ENCODE data around the gene TRIP13. TPM values are rescaled to one million over a fixed set of nuclear protein-coding genes. Genes with fewer than 3 reads are reported as not detected.

The TRIP13 gene
- total and polyA plus RNA-seq, 2 of the 13 experiments (the other 11 are each of a cell fraction or from before 2014, with no cell fraction given): 13.5 to 33.0 TPM

DNA sequence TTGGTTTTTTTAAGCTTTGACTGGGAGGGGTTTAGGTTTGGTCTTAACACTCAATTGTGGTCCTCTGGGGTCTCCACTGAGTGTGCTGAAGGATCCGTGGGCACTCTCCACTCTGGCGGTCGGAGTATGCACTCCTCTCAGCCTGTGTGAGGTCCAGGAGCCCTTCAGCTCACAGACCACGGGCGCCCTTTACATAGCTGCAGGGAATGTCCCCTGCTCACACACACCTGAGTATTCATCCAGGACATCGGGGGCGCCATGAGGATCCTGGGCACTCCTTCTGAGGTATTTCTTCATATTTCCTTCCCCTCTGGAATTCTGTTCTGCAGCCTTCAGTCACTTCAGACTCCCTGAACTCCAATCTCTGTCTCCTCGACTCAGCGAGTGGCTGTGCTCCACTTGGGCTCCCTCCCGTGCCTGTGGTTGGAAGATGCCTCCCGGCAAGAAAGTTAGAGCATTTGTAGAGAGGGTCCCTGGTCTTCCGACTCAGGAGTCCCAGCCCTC lies 12.5 kb downstream of the TRIP13 start (continued):
- no peak for TF ChIP-seq RAD51 (IDR thresholded peaks at IDR 0.05; ENCODE audit: borderline replicate concordance)
- TF ChIP-seq DBP (CRISPR knock-in tag; IDR thresholded peaks at IDR 0.05; ENCODE audit: not compliant biosample characterization): no peak
- TF ChIP-seq GZF1 (CRISPR knock-in tag; IDR thresholded peaks at IDR 0.05): no peak
- TF ChIP-seq KLF16 (CRISPR knock-in tag; IDR thresholded peaks at IDR 0.05): no peak

DNA sequence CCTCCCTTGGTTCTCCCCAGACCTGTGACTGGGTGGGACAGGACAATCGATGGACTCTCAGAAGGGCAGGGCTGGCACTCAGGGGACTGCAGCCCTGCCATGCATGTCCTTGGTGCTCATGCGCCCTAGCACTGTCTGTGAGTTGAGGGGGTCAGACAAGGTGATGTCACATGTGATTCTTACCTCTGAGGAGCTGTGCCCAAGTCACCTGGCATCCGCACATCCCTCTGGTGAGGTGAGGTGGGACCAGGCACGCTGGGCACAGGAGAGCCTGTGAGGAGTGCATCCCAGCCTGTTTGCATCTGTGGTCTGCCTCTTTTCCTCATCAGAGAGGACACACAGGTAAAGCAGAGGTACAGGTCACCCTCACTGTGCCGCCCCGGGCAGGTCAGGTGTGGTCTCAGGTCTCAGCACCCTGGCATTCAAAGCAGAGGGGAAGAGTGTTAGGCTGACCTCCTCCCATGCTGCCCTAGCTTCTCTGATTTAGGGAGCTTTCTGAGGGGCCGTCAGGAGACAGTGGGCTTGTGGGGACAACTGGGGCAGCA lies 14.8 kb downstream of the TRIP13 start:
- CTCF ChIA-PET (ENCODE audit: low intra/inter-chr PET ratio, low total read pairs): no interaction called here
- no peak overlapping the region for H3K4me3 ChIP-seq (replicated peaks in 1 of 3; ENCODE audit: insufficient read depth in 1 of 3, low read depth in 2 of 3, low read length in 3 of 3)
- DNase-seq (ENCODE audit: low spot score): no peak
- H3K9ac ChIP-seq (ENCODE audit: insufficient read depth, low read depth, low read length): no peak overlapping the region
- WGBS (ENCODE audit: low lambda C conversion rate): 83% methylated on average over 2 of the region's 7 CpGs
- POLR2A ChIA-PET: no interaction called here
- intact Hi-C loops (cut with micrococcal nuclease; ENCODE audit: unreplicated experiment): no loop called here
- TF ChIP-seq FOXM1 (CRISPR knock-in tag; IDR thresholded peaks at IDR 0.05) (no peak), MTF1 (CRISPR knock-in tag; IDR thresholded peaks at IDR 0.05) (no peak), SMAD3 (CRISPR knock-in tag; IDR thresholded peaks at IDR 0.05) (no peak), MIXL1 (CRISPR knock-in tag; IDR thresholded peaks at IDR 0.05) (no peak), ZNF326 (CRISPR knock-in tag; IDR thresholded peaks at IDR 0.05; ENCODE audit: borderline replicate concordance) (no peak), JUNB (CRISPR knock-in tag; IDR thresholded peaks at IDR 0.05; ENCODE audit: borderline replicate concordance) (no peak), JARID2 (CRISPR knock-in tag; IDR thresholded peaks at IDR 0.05; ENCODE audit: insufficient replicate concordance) (no peak), GABPB1 (CRISPR knock-in tag; IDR thresholded peaks at IDR 0.05) (no peak), ZNF136 (CRISPR knock-in tag; IDR thresholded peaks at IDR 0.05; ENCODE audit: low read depth) (no peak), KAT2B (IDR thresholded peaks at IDR 0.05; ENCODE audit: borderline replicate concordance, low read depth, low read length) (no peak), KDM6A (CRISPR knock-in tag; IDR thresholded peaks at IDR 0.05; ENCODE audit: low read depth) (no peak)
- TF ChIP-seq, protein P1, sequence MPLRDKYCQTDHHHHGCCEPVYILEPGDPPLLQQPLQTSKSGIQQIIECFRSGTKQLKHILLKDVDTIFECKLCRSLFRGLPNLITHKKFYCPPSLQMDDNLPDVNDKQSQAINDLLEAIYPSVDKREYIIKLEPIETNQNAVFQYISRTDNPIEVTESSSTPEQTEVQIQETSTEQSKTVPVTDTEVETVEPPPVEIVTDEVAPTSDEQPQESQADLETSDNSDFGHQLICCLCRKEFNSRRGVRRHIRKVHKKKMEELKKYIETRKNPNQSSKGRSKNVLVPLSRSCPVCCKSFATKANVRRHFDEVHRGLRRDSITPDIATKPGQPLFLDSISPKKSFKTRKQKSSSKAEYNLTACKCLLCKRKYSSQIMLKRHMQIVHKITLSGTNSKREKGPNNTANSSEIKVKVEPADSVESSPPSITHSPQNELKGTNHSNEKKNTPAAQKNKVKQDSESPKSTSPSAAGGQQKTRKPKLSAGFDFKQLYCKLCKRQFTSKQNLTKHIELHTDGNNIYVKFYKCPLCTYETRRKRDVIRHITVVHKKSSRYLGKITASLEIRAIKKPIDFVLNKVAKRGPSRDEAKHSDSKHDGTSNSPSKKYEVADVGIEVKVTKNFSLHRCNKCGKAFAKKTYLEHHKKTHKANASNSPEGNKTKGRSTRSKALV (CRISPR knock-in tag; IDR thresholded peaks at IDR 0.05): no peak
- TF ChIP-seq, protein P2, sequence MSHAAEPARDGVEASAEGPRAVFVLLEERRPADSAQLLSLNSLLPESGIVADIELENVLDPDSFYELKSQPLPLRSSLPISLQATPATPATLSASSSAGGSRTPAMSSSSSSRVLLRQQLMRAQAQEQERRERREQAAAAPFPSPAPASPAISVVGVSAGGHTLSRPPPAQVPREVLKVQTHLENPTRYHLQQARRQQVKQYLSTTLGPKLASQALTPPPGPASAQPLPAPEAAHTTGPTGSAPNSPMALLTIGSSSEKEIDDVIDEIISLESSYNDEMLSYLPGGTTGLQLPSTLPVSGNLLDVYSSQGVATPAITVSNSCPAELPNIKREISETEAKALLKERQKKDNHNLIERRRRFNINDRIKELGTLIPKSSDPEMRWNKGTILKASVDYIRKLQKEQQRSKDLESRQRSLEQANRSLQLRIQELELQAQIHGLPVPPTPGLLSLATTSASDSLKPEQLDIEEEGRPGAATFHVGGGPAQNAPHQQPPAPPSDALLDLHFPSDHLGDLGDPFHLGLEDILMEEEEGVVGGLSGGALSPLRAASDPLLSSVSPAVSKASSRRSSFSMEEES (CRISPR knock-in tag; IDR thresholded peaks at IDR 0.05): no peak
- in situ Hi-C loops (cut with HindIII; ENCODE audit: extremely low pct_ligation_motif_present, low pct_unique_long_range_greater_than_20kb): no loop called here
- BruUV-seq (replicated peaks): no TSS peak
- H3K4me2 ChIP-seq (ENCODE audit: low read depth, low read length): no peak overlapping the region
- no peak overlapping the region for H2AFZ ChIP-seq (ENCODE audit: low read length)
- H3K36me3 ChIP-seq (replicated peaks in 1 of 2; ENCODE audit: control insufficient read depth in 1 of 2, insufficient read depth in 2 of 2, low read length in 2 of 2): peaks cover 20 to 70% of the 10 kb centered on the region in 2 experiments
- H3K27me3 ChIP-seq (ENCODE audit: control insufficient read depth in 1 of 2, insufficient read depth in 2 of 2, low read length in 2 of 2): no peaks in the 10 kb centered on the region
- no peak overlapping the region for H3K27ac ChIP-seq (ENCODE audit: extremely low read length, insufficient read depth, low read length)
- FAIRE-seq: no peak
- no peak for ATAC-seq
- no peaks in the 10 kb centered on the region for H3K79me2 ChIP-seq (ENCODE audit: insufficient read depth, low read length)
- H4K20me1 ChIP-seq (ENCODE audit: insufficient read depth, low read length): no peaks in the 10 kb centered on the region
- no peaks in the 10 kb centered on the region for H3K9me3 ChIP-seq (ENCODE audit: low read length)
- no peaks in the 10 kb centered on the region for H3K4me1 ChIP-seq (ENCODE audit: insufficient read depth, low read length)

Measured in HepG2 (cell line).